HG03095 (cell line): Measurements from ENCODE around the gene ADRA2C.
"Not testable (repeated sequence)": the region's sequence is repeated elsewhere in the genome, so short reads cannot be mapped to it uniquely, and the experiment has no call there.

ENCODE experiments used
- ATAC-seq: cut with Tn5 transposase; IDR thresholded peaks from one replicate; pipeline ENCODE4 v1.9.1; 2021; ENCODE audit warnings: moderate library complexity; ENCODE audit not compliant: unreplicated experiment

ADRA2C gene

GRCh38 chr4:3810796-3811485 is 44.8 kb downstream of the ADRA2C start:
- ATAC-seq = no peak

GRCh38 chr4:3811621-3812020 is 45.4 kb downstream of the ADRA2C start:
- no peak for ATAC-seq

- no peak for ATAC-seq
Measured at GRCh38 chr4:3812211-3812934, 46.2 kb downstream of the ADRA2C start.

- ATAC-seq = no peak
Measured at GRCh38 chr4:3813151-3814052, 47.2 kb downstream of the ADRA2C start.

- ATAC-seq = no peak
Measured at GRCh38 chr4:3814053-3814570, 47.9 kb downstream of the ADRA2C start.

- not testable (repeated sequence) for ATAC-seq
Measured at GRCh38 chr4:3814838-3815237, 48.7 kb downstream of the ADRA2C start.

GRCh38 chr4:3816256-3816825 is 50.2 kb downstream of the ADRA2C start:
- no peak for ATAC-seq

- ATAC-seq = no peak
Measured at GRCh38 chr4:3816983-3817960, 51.1 kb downstream of the ADRA2C start.
